GM12873 (cell line): ENCODE data around the gene KCP.

Source experiments
- CTCF ChIP-seq: IDR thresholded peaks from 2 replicates; pipeline ENCODE4 v1.5.1; 2012; ENCODE audit warnings: low read depth, mild to moderate bottlenecking, moderate library complexity, low read length, control low read depth; ENCODE audit not compliant: insufficient read depth; ENCODE audit errors: missing control alignments

The KCP gene

GRCh38 chr7:128903621-128904361, 6.7 kb downstream of the KCP start:
- no peak for TF ChIP-seq CTCF

GRCh38 chr7:128902761-128903585, 7.5 kb downstream of the KCP start:
- no peak for TF ChIP-seq CTCF

DNA sequence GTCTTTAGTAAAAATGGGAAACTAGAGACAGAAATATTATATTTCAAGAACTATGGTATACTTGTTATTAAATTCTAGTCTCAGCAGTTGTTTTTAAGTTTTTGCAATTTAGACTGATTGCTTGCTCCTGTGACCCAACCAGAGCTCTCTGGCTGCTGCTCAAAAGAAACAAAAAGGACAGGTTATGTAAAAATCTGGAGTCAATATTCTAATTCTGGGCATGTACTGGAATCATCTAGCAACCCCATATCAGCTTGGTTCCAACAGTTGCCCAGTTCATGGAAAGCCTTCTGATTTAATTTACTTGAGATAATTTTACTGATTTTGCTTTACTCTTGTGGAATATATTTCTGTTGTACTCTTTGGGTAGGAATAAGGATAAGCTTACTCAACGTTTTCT, 10.3 kb downstream of the KCP start:
- TF ChIP-seq CTCF = no peak

- TF ChIP-seq CTCF = no peak
Observed at GRCh38 chr7:128899392-128899791, 11.1 kb downstream of the KCP start.

DNA sequence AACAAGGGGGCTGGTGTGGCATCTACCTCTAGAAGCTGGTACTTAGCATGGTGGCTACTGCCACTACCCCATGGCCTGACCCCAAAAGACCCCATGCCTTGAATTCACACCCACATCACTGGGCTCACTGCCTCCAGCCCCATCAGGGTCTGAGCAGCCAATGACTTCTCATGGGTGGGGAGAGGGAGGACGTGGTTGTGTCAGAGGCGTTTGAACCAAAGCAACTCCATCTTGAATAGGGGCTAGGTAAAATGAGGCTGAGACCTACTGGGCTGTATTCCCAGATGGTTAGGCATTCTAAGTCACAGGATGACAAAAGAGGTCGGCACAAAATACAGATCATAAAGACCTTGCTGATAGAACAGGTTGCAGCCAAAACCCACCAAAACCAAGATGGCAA, 15.2 kb downstream of the KCP start:
- no peak for TF ChIP-seq CTCF

DNA sequence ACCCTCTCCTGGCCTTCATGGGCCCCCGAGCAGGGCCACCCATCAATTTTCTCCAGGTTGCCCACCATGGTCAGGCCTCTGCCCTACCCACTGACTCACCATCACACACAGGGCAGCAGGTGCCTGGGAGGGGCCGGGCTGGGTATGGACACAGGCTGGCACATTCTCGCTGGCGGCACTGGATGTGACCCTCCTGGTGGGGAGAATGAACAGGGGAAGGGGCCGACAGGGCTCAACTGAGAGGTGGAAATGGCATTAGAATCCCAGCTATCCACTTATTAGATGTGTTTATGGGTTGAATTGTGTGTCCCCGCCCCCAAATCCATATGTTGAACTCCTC, 16.4 kb downstream of the KCP start:
- TF ChIP-seq CTCF = no peak

GRCh38 chr7:128893251-128894100, 17.0 kb downstream of the KCP start:
- no peak for TF ChIP-seq CTCF
